Fibroblast of pulmonary artery (primary cell): ENCODE data around the gene EP300.
A peak's percentile ranks its signal among the peaks of the same experiment; 100 is the strongest.

Experiments used
- DNase-seq: peaks from one replicate; pipeline ENCODE4 v3.0.0-alpha.2; 2010; ENCODE audit warnings: low read depth
- H3K4me3 ChIP-seq: replicated peaks from 2 replicates; pipeline ENCODE4 v1.5.1; 2011; ENCODE audit warnings: low read depth, mild to moderate bottlenecking, control low read depth, low read length, moderate library complexity
- TF ChIP-seq, protein P1 (sequence below): IDR thresholded peaks from 2 replicates; pipeline ENCODE4 v1.5.1; 2011; ENCODE audit warnings: mild to moderate bottlenecking, control low read depth, low read length, inconsistent platforms; ENCODE audit errors: missing control alignments

EP300 gene

DNA sequence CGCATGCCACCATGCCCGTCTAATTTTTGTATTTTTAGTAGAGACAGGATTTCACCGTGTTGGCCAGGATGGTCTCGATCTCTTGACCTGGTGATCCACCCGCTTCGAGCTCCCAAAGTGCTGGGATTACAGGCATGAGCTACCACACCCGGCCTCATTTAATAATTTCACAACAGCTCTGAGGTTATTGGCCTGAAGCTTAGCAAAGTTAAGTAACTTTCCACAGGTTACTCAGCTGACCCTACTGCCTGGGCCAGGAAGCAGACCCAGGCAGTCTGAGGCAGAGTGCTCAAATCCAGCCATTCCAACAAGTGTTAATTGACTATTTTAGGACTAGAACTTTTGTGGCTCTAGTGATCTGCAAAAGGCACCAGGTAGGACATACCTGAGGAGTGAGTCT, 60.5 kb downstream of the EP300 start:
- no peak overlapping the region for H3K4me3 ChIP-seq
- TF ChIP-seq, protein P1, sequence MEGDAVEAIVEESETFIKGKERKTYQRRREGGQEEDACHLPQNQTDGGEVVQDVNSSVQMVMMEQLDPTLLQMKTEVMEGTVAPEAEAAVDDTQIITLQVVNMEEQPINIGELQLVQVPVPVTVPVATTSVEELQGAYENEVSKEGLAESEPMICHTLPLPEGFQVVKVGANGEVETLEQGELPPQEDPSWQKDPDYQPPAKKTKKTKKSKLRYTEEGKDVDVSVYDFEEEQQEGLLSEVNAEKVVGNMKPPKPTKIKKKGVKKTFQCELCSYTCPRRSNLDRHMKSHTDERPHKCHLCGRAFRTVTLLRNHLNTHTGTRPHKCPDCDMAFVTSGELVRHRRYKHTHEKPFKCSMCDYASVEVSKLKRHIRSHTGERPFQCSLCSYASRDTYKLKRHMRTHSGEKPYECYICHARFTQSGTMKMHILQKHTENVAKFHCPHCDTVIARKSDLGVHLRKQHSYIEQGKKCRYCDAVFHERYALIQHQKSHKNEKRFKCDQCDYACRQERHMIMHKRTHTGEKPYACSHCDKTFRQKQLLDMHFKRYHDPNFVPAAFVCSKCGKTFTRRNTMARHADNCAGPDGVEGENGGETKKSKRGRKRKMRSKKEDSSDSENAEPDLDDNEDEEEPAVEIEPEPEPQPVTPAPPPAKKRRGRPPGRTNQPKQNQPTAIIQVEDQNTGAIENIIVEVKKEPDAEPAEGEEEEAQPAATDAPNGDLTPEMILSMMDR, result no peak
- DNase-seq, result no peak

DNA sequence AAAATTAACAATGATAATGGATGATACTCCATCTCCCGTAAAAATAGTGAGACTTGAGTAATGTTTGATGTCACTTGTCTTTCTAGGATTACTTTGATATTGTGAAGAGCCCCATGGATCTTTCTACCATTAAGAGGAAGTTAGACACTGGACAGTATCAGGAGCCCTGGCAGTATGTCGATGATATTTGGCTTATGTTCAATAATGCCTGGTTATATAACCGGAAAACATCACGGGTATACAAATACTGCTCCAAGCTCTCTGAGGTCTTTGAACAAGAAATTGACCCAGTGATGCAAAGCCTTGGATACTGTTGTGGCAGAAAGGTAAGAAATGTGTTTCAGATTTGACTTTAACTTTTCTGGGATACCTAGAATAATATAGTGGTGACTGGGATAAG, 64.7 kb downstream of the EP300 start:
- no peak overlapping the region for H3K4me3 ChIP-seq
- no peak for DNase-seq
- TF ChIP-seq, protein P1, result no peak

DNA sequence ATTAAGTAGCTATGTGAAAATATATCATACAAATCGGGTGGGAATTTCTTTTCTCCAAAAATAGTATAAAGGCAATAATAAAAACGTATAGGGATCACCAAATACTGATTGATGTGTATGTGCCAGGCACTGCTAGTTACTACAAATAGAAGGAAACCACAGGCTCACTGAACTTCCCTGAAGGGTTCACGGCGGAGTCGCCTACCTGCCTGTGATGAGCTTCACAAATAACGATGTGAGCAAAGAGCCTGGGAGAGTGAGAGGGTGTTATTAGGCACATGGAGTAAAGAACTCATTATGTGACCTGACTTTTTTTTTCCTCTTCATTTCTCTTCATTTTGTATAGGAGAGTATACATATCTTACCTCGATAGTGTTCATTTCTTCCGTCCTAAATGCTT, 76.8 kb downstream of the EP300 start:
- TF ChIP-seq, protein P1, result no peak
- DNase-seq, result no peak
- no peak overlapping the region for H3K4me3 ChIP-seq

DNA sequence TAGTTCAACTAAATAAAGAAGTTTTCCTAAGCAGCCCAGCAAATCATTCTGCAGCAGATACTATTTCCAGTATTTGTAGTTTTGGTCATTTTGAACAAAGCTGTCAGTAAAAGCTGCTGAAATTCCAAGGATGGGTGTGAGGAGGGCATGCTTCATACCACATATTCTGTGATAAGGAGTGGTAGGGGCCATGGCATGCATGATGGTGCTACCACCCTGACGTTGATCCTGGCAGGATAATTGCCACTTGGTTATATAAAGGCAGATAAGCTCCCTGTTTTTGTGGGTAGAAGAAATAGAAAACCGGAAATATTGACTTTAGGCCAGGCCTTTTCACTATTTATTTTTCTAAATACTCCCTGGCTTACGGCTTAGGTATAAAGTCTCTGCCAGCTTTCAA, 79.6 kb downstream of the EP300 start:
- TF ChIP-seq, protein P1, result no peak
- DNase-seq, result no peak
- no peak overlapping the region for H3K4me3 ChIP-seq

DNA sequence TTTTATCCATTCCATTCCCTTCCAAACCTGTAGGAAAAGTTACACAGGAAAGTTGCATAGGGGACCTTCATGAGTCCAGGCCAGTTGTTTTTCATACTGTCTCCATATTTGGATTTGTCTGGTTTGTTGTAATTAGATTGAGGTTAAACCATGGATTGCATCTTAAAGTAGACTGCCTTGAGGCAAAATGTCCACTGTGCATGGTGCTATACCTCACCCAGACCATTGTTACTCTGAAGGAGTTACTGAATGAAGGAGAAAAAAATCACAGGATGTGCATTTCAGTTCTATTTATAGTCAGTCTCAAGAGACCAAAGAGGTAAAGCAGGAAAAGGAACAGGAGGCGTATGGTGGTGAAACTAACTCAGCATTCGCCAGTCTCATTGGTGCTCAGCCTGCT, 83.2 kb downstream of the EP300 start:
- peak; percentile 11 for DNase-seq
- TF ChIP-seq, protein P1, result no peak
- H3K4me3 ChIP-seq, result no peak overlapping the region

DNA sequence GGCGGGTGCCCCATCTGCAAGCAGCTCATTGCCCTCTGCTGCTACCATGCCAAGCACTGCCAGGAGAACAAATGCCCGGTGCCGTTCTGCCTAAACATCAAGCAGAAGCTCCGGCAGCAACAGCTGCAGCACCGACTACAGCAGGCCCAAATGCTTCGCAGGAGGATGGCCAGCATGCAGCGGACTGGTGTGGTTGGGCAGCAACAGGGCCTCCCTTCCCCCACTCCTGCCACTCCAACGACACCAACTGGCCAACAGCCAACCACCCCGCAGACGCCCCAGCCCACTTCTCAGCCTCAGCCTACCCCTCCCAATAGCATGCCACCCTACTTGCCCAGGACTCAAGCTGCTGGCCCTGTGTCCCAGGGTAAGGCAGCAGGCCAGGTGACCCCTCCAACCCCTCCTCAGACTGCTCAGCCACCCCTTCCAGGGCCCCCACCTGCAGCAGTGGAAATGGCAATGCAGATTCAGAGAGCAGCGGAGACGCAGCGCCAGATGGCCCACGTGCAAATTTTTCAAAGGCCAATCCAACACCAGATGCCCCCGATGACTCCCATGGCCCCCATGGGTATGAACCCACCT, 84.7 kb downstream of the EP300 start:
- TF ChIP-seq, protein P1, result no peak
- no peak overlapping the region for H3K4me3 ChIP-seq
- DNase-seq, result no peak
